OCI-LY7 (cell line): Measurements from ENCODE around the gene PRPF18.

Source experiments
- EZH2phosphoT487 ChIP-seq: fragments of 200-600 bp; sonication (generic); IDR thresholded peaks from 2 replicates; pipeline ENCODE4 v1.6.1; 2018; ENCODE audit warnings: low read depth, borderline replicate concordance, mild to moderate bottlenecking, mixed run types, antibody characterized with exemption, low read length, moderate library complexity, mixed read lengths
- TF ChIP-seq, protein P1 (sequence below): fragments of 200-600 bp; sonication (generic); conservative IDR thresholded peaks from 2 replicates; pipeline ENCODE4 v1.5.1; 2014; ENCODE audit warnings: mild to moderate bottlenecking, antibody characterized with exemption, low read length, moderate library complexity, mixed read lengths

GRCh38 chr10:13560597-13560996 is 26.2 kb upstream of the PRPF18 start:
- TF ChIP-seq, protein P1, sequence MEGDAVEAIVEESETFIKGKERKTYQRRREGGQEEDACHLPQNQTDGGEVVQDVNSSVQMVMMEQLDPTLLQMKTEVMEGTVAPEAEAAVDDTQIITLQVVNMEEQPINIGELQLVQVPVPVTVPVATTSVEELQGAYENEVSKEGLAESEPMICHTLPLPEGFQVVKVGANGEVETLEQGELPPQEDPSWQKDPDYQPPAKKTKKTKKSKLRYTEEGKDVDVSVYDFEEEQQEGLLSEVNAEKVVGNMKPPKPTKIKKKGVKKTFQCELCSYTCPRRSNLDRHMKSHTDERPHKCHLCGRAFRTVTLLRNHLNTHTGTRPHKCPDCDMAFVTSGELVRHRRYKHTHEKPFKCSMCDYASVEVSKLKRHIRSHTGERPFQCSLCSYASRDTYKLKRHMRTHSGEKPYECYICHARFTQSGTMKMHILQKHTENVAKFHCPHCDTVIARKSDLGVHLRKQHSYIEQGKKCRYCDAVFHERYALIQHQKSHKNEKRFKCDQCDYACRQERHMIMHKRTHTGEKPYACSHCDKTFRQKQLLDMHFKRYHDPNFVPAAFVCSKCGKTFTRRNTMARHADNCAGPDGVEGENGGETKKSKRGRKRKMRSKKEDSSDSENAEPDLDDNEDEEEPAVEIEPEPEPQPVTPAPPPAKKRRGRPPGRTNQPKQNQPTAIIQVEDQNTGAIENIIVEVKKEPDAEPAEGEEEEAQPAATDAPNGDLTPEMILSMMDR: no peak
- TF ChIP-seq EZH2phosphoT487: no peak
